Urothelium cell line (cell line): ENCODE measurements around the gene SDC1.
A peak's percentile ranks its signal among the peaks of the same experiment; 100 is the strongest.

Experiments used
- DNase-seq: peaks from one replicate; pipeline ENCODE4 v3.0.0; 2011; ENCODE audit warnings: low spot score, mixed read lengths
- FAIRE-seq: peaks from 2 replicates; lab custom pipeline; 2011; peaks lifted over from hg19 to GRCh38; lab: Jason Lieb, UNC

SDC1 gene

DNA sequence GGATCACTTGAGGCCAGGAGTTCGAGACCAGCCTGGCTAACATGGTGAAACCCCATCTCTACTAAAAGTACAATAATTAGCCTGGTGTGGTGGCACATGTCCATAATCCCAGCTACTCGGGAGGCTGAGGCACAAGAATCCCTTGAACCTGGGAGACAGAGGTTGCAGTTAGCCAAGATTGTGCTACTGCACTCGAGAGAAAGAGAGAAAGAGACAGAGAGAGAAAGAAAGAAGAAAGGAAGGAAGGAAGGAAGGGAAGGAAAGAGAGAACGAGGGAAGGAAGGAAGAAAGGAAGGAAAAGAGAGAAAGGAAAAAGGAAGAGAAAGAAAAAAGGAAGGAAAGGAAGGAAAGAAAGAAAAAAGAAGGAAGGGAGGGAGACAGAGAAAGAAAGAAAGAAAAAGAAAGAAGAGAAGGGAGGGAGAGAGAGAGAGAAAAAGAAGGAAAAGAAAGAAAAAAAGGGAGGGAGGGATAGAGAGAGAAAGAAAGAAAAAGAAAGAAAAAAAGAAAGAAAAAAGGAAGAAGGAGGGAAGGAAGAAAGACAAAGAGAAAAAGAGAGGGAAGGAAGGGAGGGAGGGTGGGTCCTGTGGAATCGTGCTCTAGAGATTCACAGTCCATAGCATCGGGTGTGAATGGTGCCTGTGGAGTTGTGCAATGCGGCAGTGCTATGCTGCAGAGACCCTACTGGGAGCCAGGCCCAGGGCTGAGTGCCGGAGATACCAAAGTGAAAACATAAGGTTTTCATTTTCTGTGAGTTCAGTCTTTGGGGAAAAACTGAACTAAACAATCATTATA, 4.6 kb upstream of the SDC1 start:
- no peak for DNase-seq

DNA sequence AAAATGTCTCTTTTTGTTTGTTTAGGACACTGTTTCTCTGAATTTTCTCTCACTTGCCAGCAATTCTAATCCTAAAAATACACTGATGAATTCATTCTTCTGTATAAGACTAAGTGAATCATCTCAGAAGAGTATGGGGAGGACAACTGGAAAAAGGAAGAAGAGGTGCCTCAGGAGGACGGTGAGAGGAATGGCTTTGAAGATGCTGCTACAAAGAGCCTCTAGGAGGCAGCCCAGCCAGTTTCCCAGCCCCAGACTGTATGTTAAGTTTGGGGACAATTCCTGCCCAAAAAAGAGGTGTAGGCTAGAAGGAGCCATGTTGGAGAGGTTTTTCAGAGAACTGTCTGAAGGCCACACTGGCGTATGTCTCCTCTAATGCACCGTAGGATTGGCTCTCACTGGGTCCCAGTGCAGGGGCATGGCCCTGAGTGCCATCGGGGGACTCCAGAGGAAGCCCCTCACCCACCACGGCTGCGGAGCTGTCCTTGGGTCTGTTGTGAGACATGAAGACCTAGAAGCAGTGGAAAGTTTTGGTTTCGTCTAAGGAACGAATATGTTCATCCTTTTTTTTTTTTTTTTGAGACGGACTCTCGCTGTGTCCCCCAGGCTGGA, 3.1 kb upstream of the SDC1 start:
- FAIRE-seq = no peak
- DNase-seq = no peak

More for the DNA sequence above, 4.6 kb upstream of the SDC1 start:
- no peak for FAIRE-seq

DNA sequence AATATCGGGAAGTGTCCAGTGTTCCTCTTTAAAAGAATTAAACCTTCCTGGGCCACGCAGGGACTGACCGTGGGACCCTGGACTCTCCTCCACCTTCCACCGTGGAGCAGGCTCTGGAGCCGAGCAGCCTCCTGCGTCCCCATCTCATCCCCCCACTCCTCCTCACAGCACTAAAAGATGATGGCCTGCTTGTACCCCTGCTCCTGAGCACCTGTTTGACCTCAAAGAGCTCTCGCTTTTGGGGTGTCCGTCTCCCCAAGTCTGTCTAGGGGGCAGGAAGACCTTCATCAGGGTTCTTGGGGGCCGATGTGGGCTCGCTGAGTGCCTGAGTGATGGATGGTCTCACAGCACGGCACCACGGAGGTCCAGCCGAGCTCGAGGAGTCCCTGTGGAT, 1.2 kb upstream of the SDC1 start:
- FAIRE-seq (no peak), DNase-seq (no peak)

DNA sequence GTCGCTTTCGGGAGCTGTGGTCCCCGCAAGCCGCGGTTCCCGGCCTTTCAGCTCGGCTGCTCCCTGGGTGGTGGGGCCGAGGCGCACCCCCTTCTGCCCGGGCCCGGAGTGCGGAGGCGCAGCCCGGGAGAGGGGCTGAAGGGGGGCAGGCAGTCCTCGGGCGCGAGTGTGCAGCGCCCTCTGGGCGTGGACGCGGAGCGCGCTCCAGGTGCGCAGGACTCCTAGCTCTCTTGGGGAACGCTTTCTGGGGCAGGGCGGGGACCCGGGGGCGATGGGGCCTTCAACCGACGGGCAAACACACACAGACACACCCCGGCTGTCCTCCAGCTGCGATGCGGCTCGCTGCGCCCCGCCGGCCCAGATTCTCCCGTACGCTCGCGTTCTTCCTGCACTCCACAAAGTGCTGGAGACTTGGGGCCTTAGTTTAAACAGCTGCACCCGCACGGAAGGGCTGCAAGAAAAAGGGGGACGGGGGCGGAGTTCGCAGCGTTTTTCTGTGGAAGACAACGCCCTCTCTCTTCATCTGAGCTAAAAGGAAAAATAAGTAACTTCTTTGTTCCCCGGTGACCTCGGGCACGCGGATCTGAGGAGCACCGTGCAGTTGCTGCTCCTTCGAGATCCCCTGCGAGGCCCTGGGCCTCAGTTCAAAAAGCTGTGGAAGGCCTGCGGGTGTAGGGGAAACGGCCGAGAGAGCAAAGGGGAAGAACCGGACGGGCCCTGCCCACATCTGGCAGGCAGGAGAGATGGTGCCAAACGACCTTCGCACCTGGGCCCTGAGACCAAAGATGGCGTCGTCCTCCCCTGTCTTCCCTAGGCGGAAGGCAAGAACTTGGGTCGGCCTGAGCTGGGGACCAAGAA, 593 bp upstream of the SDC1 start:
- DNase-seq = peak; percentile 89
- FAIRE-seq = no peak

DNA sequence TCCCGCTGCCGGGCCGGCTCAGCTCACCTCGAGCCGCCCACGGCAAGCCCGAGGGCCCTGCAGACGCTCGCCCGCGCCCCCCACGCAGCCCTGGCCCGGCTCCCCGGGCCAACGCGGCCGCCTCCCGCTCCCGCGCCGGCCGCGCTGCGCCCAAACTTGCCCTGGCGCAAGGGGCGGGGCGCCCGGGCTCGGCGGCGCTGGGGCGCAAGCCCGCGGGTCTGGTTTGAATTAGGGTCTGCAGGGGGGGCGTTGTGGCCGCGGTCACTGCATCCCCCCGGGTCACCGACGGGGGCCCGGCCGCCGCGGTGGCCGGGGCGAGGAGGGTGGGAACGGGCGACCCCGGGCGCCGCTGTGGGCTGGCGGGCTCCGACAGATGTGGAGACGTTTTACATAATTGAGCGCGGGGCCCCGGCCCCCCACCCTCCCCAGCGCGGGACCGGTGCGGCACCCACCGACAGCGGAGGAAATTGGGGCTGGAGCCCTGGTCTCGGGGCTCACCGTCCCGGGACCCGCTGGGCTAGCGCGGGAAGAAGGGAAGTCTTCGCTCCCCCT, 690 bp downstream of the SDC1 start:
- DNase-seq (peak; percentile 60), FAIRE-seq (no peak)

DNA sequence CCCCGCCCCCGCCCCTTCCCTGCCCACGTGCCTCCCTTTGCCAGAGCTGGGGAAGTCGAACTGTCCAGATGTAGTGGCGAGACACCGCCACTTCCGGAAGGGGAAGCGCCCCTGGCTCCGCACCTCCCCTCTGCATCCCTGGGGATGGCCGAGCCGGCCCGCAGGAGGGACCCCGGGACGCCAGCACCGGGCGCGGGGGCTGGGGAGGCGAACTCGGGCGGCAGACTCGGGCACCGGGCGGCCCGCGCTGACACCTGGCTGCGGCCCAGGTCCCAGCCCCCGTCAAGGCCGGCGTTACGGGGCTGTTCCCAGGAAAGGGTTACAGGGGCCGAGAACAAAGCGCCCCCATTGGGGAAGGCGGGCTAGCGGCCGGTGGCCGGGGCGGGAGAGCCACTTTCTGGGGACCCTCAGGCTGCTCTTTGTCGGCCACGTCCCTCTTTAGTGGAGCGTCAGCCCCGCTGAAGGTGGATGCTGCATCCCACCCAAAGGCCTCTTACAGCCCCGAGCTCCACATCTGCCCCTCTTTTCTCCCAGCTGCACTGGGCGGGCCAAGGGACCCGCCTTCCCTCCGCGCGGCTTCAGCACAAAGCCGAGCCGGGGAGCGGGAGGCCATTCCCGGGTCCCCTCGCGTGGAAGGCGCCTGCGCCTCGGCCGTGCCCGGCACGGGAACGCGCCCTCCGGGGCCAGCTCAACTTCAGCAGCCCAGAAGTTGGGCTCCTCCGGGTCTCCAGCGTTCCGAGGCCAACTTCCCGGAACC, 1.3 kb downstream of the SDC1 start:
- no peak for FAIRE-seq
- DNase-seq = peak; percentile 88

DNA sequence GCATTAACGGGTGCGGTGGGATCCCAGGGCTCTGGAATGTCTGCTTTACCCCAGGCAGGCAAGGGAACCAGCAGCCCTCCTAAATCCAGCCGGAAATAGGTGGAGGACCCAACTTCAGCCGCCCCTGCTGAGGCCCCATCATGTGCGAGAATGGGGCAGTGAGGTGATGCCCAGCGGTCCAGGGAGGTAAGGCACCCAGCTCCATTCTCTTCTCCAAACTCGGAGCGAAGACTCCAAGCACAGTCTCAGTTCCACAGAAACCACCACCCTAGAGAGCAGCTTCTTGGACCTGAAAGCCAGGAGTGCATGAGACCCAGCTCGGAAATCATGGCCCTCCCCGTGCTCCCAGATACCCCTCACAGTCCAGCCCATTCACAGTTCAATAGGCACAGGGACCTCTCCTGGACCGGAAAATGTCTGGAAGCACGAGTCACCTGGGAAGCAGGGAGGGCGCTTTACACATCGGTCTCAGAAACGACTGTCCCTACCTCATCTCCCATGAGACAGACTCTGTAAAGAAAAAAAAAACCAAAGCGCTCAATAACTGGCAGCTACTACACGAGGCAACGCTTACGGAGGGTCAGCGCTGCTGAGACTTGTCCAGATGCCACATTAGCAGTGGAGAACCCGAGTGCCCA, 2.0 kb downstream of the SDC1 start:
- DNase-seq = no peak
- no peak for FAIRE-seq

DNA sequence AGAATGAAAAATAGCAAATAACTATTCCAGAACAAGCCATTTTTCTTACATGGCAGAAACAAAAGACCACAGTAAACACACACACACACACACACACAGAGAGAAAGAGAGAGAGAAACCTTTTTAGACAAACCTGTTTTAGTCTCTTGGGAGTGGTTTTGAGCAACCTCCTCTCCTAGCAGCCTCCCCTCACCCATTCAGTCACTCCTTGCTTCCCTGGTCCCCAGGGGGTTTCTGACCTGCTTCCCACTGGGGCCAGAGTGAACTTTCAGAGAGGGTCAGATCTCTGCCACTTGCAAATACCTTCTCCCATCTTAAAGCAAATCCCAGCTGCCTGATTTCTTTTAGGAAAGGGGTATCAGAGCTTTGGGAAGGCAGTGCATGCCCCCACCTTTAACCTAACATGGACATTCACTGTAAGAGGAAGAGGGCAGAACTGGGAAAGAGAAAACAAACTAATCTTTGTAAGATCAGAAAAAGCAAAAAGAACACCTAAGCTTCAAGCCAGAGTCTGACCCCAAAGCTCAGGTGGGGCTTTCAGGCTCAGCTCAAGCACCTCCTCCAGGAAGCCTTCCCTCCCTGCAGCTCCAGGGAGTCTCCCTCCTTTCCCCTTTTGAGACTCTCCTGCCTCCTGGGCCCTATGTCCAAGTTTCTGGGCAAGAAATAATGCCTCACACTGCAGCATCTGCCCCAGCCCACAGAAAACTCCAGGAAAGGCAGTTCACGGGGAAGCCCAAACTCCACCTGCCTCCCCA, 2.7 kb downstream of the SDC1 start:
- DNase-seq (no peak), FAIRE-seq (no peak)

DNA sequence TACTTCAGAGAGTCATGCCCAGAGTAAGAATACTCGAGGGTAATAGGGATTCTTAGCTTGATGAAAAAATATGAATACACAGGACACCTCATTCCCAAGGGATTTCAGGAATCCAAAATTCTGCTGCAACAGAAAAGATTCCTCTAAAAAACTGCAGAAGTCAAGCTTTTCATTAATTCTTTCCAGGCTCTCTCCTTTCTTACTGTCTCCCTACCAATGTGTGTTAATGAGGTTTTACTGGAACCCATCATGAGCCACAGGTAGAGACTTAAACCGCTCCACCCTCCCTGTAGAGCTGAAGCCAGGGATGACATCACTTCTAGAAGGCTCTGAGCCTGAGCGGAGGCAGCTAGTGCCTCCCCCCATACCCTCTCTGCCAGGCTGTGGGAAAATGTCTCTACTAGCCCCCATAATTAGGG, 3.4 kb downstream of the SDC1 start:
- no peak for FAIRE-seq
- no peak for DNase-seq

DNA sequence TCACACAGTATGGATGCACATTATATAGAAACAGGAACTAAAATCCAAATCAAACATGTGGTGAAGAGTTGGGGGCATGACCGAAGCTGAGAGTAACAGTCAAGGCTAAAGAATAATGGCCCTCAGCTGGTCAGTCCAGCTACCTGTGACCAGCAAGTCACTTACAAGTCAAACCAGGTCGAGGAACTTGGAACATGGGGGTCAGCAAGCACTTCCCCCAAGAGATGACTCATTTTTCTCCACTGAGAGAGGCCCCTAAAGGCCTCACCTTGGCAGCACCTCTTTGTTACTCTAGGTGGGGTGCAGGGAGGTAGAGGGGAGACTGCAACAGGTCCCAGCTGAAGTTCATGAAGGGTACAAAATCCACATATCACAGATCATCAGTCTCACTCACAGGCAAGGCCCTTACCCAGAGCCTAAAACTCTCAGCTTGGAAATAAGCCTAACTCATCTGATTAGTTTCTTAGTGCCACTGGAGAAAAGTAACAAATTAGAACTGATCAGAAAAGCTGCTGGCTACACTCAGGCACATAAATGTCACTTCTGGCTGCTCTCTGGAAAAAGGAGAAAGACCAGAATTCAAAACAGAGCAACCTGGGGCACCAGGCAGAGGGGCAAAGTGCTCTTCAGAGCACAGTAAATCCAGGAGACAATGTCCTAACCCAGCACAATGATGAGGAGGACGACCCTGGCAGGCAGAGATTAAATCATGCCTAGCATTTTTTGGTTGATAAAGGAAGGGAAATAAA, 4.0 kb downstream of the SDC1 start:
- DNase-seq (no peak), FAIRE-seq (no peak)

DNA sequence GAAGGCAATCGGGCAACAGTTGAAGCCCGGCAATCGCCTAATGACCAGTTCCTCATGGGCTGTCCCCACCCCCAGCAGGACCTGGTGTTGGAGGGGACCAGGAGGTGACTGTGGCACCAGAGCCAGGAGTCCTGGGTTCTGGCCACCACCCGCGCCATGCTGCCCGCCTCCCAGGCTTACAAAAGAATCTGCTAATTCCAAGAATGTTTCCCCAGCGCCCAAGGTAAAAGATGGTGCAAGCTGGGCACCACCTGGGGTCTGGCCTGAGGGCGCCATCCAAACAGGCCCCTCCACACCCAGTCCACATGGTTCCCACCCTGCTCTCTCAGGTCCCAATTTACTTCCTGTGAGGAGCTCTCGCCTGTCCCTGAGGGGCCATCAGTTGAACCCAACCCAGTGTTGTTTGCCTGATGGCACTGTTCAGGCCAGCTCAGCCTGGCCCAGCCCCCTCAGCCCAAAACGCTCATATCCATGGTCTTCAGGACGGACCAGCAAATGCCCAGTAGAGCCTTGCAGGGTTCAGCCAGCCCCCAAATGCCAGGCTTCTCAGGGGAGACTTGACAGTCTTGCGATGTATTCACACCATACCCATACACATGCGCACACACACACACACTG, 5.1 kb downstream of the SDC1 start:
- DNase-seq (no peak), FAIRE-seq (no peak)

DNA sequence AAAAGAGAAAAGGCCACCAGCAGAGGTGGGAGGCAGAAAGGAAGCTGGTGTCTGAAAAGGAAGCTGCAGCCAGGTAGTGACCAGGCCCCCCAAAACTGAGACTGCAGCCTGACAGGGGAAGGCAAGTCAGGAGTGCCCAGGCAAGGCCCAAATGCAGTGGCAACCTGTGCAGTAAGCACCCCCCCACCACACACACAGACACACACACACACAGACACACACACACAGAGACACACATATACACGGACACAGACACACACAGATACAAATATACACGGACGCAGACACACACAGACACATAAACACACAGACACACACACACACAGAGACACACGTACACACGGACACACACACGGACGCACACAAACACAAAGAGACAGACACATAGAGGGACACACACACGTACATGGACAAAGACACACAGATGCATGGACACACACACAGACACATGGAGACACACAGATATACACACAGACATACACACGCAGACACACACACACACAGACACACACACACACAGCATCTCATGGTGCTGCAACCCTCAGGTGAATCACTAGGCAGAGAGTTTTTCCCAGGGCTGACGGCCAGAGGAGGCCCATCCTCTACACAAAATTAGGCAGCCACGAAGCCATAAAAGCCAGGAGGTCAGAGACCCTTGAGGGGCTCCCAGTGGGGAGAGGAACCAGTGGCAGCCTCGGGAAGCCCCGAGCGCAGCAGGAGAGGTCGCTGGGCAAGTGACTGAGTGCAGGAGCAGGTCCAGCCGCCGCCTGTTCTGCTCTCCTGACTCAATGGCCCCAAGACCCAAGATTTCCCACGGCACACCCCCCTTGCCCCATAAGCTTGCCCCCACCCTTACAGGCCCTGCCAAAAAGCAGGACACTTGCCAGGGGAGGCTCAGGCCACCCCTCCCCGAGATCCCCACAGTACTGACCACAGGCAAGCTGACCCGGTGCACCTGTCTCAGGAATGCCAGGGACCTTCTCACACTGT, 6.3 kb downstream of the SDC1 start:
- DNase-seq (no peak), FAIRE-seq (peak; percentile 44)

DNA sequence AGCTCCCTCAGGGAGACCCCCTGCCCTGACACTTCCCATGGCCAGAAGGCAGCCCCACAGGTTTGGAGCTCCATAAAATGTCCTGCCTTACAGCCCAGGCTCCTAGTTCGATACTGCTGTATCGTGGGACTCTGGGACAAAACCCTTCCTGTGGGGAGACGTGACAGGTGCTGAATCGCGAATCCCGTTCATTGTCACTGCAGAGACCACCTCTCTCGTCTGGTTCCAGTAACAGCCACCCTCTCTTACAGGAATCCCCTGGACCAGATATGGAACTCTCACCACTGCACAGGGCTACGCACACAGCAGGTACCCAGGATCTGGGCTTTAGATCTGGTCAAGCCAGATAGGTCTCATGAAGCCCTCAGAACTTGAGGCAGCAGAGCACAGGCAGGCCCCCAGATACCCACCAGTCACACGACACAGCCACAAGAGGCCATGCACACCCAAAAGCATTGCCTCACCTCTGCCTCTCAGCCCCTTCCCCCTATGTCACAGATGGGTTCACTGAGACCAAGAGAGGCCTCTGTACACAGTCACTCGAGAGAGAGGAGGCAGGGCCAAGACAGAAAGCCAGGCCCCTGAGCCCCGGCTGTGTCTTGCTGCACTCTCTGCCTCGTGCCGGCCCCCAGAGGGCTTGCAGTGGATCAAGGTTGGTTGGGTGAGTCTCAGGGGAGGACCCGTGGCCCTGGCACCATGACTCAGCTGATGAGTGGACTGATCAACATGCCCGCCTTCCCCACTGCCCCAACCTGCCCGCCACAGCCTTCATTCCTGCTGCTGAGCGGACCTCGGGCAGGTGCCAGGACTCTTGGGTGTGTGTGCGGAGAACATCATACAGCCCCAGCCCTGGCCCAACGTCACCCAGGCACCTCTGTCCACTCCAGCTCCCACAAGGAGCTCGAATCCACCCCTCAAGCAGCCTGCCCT, 7.6 kb downstream of the SDC1 start:
- FAIRE-seq = no peak

DNA sequence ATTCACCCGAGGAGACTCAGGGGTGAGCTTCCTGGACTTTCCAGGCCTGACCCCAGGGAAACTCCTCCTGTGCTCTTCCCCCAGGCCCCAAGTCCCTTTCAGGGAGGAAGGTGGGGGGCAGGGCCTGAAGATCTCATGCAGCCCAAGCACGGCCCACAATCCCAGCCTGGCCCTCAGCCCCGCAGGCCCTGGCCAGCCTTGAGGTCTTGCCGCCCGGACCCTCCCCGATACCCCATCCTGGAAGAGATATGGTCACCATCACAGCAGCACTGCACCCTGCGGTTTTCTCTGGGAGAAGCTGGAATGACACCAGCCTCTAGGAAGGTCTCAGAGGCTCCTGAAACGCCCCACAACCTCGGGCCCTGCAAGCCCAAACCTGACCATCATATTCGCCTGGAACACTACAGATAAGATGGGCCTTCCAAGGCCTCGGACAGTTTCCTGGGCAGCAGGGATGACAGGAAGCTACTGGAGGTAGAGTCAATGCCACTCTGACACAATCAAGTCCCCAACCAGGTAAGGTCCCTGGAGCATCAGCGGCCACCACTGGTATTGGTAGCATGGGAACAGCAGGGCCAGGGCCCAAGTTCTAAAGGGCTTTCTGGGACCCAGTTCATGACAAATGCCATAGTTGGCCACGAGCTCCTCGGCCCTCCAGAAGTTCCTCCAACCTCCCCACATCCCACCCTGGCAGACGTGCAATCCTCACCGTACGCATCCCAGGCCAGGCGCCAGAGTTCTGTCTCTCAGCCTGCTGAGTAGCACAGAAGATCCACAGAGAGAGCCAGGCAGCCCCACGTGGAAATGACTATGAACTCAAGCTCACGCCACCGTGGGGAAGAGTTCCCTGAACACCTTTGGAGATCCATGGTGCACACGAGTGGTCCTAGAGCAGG, 8.6 kb downstream of the SDC1 start:
- DNase-seq (no peak), FAIRE-seq (no peak)

More for the DNA sequence above, 7.6 kb downstream of the SDC1 start:
- DNase-seq = no peak
